NCI-H187 (cell line): ENCODE data around the gene EHBP1L1.
A peak's percentile ranks its signal among the peaks of the same experiment; 100 is the strongest.

Experiments used
- DNase-seq, 2 experiments: peaks; one replicate each; lab custom pipeline; 2025; lab: John Stamatoyannopoulos, UW

EHBP1L1 gene

DNA sequence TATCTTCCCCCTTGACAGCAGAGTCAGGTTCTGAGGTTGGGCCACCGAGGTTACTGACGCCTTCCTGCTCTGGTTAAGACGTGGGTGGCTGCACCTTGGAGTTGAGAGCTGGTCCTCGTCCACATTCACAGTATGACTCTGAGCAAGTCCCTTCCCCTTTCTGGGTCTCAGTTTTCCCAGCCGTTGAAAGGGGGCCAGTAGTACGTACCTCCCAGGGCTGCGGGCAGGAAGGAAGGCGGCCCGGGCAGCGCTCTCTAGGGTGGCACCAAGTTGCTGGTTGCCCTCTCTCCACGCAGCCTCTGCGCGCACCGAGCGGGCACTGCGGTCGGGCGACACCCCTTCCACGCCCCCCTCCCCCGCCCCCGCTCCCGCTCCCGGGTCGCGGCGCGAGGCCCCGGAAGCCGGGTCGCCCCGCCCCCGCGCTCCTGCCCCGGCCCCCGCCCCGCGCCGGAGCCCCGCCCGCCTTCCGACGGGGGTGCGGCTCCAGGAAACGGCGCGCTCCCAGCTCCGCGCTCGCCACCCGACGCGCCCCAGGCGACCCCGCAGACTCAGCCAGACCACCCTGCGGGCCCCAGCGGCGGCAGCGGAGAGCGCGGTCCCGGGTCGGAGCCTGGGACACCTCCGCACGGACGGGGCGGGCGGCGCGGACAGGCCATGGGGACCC, at the start of gene EHBP1L1:
Gene EHBP1L1, plus strand, starts transcription at position 486 of the 664 bp plus-strand sequence. CDS start 250 bp downstream, outside the sequence.
- no peak for DNase-seq

DNA sequence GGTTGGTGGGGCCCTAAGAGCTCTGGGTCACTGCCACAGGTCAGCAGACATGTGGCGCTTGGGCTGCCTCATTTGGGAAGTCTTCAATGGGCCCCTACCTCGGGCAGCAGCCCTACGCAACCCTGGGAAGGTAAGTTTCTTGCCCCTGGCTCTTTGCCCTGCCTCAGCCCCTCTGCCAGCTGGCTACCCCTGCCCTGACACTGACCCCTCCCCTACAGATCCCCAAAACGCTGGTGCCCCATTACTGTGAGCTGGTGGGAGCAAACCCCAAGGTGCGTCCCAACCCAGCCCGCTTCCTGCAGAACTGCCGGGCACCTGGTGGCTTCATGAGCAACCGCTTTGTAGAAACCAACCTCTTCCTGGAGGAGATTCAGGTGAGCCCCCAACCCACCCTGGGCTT, 49.1 kb upstream of the EHBP1L1 start:
- no peak for DNase-seq

DNA sequence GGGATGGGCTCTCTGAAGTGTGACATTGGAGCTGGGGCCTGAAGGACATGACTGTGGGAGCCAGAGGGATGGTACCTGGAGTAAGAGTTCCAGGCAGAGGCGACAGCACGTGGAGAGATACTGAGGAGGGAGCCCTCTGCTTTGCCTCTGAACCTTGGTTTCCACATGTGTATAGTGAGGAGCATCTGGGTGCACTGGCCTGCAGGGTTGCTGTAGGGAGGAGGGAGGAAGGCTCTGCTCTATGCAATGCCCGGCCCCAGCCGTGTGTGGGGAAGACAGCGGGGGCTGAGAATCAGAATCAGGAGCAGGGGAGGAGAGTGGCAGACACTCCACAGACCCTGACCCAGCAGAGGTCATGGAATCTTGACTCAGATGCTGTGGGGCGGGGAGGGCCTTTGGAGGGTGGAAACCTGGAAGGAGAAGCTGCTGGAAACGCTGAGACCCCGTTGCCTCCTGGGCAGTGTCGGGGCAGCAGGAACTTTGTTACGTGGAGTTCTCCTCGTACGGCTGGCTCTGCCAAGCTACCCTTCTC, 47.0 kb upstream of the EHBP1L1 start:
- no peak for DNase-seq

GRCh38 chr11:65529475-65530156, 46.2 kb upstream of the EHBP1L1 start:
- DNase-seq: no peak

DNA sequence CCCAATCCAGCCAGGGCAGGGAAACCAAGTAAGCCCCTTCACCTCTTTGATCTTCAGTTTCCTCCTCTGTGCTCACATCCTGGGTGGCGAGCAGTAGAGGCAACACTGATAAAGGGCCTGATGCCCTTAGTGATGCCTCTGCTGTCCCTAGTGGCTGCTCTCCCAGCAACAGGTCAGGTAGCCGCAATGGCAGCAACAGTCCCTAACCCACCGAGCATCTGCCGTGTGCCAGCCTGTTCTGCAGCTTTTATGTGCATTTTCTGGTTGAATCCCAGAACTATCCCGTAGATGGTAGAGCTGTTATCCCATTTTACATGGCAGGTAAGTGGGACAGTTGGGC, 45.7 kb upstream of the EHBP1L1 start:
- DNase-seq: no peak

DNA sequence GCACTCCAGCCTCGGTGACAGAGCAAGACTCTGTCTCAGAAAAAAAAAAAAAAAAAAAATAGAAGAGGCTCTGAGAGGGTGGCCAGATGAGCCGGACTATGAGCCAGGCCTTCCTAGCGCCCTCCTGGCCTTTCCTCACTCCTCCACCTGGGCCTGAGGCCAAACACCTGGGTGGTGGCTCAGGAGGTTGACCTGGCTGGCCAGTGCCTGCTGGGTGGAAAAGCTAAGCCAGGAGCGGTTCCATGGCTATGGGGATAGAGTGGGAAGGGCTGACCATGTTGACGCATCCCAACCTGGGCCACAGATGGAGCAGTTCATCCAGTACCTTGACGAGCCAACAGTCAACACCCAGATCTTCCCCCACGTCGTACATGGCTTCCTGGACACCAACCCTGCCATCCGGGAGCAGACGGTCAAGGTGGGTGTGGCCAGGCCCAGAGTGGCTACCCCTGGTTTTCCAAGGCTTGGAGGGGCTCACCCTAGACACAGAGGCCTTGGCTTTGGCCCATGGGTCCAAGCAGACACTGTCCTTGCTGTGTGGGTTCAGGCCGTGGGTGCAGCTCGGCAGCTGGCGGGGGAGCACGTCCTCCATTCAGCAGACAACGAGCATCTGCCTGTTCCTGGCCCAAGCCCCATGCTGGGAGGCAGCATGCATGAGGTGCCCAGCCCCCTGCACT, 43.3 kb upstream of the EHBP1L1 start:
- no peak for DNase-seq

GRCh38 chr11:65535102-65535501, 40.8 kb upstream of the EHBP1L1 start:
- no peak for DNase-seq

- DNase-seq: no peak
These were observed 39.2 kb upstream of the EHBP1L1 start for GRCh38 chr11:65536412-65537295.

DNA sequence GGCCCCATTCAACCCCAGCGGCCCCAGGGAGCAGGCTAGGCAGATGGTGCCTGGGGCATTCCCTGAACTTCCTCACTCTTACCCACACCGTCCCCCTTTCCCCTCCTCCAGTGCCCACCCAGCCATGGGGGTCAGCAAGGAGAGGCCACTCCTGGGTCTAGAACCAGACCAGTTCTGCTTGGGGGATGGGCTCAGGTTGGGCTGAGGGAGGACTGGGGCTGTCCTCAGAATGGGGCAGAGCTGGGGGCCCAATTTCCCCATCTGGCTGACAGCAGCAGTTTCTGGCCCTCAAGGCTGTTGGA, 38.6 kb upstream of the EHBP1L1 start:
- DNase-seq: no peak

DNA sequence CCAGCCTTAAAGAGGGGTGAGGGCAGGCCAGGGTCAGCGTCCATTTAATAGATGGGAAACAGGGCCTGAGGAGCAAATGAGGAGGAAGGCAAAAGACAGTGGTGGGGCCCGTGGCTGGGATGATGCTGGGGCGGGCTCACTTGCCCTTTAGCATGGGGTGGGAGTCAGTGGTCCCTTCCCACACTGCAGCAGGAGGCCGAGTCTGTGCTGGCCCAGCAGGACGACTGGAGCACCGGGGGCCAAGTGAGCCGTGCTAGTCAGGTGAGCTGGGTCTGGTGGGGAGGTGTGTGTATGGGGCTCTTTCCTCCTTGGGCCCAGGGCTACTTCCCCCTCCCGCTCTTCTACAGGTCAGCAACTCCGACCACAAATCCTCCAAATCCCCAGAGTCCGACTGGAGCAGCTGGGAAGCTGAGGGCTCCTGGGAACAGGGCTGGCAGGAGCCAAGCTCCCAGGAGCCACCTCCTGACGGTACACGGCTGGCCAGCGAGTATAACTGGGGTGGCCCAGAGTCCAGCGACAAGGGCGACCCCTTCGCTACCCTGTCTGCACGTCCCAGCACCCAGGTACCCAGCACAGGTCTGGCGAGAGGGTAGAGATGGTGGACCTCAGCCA, 38.1 kb upstream of the EHBP1L1 start:
- no peak for DNase-seq

DNA sequence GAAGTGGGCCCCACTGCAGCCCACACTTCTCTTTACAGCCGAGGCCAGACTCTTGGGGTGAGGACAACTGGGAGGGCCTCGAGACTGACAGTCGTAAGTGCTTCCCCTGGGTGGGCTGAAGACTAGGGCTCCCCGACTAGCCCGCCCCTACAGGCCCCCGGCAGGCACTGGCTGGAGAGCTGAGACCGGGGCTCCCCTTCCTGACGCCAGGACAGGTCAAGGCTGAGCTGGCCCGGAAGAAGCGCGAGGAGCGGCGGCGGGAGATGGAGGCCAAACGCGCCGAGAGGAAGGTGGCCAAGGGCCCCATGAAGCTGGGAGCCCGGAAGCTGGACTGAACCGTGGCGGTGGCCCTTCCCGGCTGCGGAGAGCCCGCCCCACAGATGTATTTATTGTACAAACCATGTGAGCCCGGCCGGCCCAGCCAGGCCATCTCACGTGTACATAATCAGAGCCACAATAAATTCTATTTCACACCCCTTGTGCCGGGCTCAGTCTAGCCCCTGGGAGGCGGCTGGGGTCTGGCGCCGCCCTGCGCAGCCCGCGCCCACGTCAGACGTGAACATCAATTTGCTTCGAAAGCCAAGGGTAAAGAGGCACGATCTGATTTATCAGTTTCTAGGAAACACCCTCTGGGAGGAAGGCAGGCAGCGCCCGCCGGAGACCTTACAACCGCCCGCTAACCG, 37.5 kb upstream of the EHBP1L1 start:
- DNase-seq: no peak

DNA sequence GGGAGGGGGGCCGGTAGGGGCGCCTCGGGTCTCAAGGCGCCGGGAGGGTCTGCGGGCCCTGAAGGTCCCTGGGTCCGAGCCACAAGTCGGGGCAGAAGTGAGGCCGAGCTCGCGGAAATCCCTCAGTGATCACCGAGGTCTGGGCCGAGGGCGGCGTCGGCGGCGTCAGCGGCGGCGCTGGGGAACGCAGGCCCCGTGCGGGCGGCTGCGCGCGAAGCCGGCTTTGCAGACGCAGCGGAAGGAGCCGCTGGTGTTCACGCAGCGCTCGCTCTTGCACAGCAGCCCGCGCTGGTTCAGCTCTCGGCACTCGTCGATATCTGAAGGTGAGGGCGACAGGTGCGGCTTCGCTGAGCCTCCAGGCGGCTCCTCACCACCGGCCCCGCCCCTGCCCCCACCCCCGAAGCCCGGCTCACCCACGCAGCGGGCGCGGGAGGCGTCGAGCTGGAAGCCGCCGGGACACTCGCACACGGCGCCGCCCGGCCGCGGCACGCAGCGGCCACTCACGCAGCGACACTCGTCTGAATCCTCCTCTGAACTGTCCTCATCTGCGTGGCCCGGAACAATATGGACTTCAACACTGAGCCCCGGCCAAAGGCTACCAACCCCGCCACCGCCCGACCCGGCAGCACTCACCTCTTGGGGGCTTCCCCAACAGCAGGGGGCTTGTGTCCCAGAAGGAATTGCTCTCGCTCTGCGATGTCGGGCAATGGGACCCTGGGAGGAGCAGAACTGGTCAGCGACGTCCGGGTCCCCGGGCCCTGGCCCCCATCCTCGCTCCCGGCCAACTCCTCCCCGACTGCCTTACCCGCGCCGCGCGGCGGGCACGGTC, 36.7 kb upstream of the EHBP1L1 start:
- no peak for DNase-seq

DNA sequence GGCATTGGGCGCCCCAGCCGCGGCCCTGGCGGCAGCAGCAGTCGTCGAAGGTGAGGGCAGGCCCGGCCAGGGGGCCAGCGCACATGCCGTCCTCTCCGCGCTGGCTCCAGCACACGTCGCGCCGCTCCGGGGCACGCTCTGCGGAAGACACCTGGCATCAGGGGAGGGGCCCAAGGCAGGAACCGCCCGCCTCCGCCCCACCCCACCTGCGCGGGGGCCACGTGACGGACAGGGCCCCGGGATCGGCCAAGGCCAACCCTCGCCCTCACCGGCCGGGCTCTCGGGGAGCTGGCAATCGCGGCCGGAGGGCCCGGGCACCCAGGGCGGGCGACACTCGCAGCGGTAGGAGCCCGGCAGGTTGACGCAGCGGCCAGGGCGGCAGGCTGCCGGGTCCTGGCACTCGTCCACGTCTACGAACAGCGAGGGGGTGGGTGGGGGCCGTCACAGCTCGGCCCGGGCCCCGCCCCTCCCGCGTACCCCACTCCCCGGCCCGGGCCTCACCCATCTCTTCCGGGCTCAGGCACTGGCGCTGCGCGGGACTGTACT, 36.0 kb upstream of the EHBP1L1 start:
- DNase-seq: peak in 1 of 2 experiments; percentile 45

DNA sequence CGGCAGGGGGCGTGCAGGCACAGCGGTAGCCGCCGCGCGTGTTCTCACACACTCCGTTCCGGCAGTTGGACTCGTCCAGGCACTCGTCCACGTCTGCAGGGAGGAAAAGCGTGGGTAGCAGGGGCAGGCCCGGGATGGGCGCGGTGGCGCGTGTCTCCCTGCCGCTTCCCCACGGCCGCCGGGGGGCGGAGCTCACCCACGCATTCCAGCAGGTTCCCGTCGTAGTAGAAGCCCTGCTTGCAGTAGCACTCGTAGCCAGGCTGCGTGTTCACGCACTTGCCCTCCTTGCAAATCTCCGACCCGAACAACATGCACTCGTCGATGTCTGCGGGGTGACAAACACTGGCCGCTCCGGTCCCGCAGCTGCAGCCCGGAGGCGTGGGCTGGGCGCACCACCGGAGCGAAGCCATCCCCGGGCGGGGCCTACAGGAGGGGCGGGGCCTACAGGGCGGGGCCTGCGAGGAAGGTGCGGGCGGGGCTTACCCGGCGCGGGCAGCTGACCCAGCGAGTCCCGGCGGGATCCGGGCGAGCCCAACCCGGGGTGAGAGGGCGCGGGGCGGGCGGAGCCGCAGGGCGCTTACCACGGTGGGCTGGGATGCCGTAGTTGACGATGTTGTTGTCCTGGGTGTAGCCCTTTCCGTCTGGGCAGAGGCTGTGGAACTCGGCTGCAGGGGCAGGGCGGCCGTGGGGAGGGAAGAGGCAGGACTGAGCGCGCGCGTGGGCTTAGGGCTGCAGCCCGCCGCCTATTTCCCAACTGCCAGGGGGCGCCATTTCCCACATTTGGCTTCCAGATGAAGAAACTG, 35.4 kb upstream of the EHBP1L1 start:
- peak; percentile 83 to 84 for DNase-seq

GRCh38 chr11:65541093-65541982, 34.5 kb upstream of the EHBP1L1 start:
- no peak for DNase-seq

GRCh38 chr11:65542738-65543390, 33.0 kb upstream of the EHBP1L1 start:
- no peak for DNase-seq

- no peak for DNase-seq
These were observed 30.0 kb upstream of the EHBP1L1 start for GRCh38 chr11:65545853-65546216.
